ENCODE measurements around the gene CMTM8. TPM values are rescaled to one million over a fixed set of nuclear protein-coding genes. Genes with fewer than 3 reads are reported as not detected.
"Not testable (repeated sequence)": the region's sequence is repeated elsewhere in the genome, so short reads cannot be mapped to it uniquely, and the experiment has no call there.

Gene CMTM8
- total RNA-seq, 1 donor from 2014 or later: 1.6 TPM

DNA sequence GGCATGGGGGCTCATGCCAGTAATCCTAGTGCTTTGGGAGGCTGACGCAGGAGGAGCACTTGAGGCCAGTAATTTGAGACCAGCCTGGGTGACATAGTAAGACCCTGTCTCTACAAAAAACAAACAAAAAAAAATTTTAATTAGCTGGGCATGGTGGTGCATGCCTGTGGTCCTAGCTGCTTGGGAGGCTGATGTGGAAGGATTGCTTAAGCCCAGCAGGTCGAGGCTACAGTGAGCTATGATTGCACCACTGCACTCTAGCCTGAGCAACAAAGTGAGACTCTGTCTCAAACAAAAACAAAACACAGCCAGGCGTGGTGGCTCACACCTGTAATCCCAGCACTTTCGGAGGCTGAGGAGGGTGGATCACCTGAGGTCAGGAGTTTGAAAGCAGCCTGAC, 9.7 kb upstream of the CMTM8 start:
- DNase-seq (ENCODE audit: low read depth in 2 of 2): not testable (repeated sequence)

DNA sequence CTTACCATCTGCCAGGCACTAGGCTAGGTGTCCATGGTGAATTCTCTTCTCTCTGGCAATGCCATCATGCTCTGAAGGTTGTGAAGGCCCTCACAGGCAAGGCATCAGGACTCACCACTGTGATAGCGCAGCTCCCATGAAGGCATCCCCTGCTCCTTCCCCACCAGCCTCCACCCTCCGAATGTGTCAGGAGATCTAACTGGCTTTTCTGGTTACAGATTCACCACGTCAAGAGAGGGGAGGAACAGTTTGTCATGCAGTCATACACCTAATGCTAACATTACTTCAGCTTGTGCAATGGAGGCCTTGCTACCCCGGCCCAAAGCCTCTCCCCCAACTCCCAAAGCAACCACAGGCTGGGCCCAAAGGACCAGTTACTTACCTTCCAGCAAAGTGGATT, 8.9 kb upstream of the CMTM8 start:
- DNase-seq (ENCODE audit: low read depth in 2 of 2): no peak

DNA sequence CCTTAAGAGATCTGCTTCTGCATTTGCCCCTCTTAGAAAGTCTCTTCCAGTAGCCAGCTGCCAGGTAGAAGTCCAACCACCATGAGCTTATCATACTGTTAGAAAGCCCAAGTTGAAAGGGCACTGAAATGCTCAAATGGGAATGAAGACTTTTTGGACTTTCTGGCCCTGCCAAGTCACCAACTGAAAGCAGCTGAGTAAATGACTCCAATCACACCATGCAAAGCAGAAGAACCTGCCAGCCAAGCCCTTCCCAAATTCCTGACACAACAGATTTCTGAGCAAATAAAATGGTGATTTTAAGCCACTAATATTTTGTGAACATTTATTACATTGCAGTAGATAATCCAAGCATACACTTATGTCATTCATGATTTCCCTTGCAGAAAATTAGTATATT, 2.1 kb upstream of the CMTM8 start:
- DNase-seq (ENCODE audit: low read depth in 2 of 2): no peak

DNA sequence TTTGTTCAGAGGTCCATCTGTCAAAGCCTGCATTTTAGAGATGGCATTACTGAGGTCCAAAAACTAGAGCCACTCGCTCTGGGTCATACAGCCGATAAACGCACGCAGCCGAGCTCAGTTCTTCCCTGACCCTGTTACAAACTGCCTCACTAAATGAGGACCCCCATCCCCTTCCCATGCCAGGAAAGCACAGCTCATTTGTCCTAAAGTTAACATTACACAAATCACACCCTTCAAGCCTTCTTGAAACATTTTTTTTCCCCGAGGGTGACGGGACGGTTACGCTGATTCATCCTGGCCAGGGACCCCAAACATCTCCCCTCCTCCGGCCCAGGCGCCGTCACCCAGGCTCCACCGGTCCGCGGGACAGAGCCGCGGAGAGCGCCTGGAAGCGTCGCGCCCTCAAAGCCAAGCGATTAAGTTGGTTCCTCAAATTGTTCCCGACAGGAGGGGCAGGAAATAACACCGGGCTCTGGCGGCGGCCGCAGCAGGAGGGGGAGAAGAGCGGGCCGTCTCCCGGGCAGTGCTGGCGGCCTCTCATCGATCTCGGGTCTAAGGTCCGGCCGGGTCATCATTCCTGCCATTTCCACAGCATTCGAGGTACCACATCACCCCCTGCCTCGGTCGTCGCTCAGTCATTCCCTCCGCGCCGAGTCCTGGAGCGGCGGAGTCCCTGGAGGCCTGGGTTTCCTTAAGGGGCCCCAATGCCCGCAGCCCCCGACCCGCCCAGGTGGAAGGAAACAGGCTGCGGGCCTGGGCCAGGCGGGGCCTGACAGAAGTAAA, 619 bp upstream of the CMTM8 start:
- DNase-seq (ENCODE audit: low read depth in 2 of 2): peak; percentile 26 to 35

DNA sequence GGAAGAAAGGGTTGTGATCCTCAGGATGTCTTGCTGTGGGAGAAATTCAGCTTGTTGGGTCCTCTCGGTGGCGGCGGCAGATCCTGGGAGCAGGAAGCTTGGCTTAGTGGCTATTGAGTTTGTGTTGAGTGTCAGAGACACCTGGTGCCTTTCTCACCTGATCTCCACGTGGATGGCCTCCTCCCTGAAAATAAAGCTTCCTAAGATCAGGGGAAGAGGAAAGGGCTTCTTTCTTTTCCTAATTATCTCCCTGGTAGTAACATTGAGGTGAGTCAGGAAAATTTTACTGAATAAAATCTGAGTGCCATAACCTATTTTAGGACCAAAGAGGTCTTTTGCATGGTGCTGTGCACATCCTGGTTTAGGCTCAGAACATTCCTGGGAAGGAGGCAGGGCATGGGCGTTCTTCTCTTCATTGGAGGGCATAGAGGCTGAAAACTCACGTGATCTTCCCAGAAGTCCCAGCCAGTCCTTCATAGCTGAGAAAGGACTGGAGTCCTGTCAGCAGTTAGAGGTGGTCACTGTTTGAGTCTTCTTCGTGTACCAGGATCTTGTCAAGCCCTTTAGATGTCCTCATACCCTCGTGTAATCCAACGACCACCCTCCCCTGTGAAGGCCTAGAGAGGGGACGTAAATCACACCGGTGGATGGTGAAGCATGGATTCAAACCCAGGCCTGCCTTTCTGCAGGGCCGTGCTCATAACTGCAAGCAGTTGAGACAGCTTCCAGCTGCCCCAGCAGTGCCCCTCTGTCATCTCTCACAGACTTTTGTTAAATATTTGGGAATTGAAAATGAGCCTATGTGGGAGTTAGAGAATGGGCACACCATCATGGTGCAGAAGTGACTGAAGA, 1.1 kb downstream of the CMTM8 start:
- peak in 1 of 2 donors; percentile 48 for DNase-seq (ENCODE audit: low read depth in 2 of 2)

DNA sequence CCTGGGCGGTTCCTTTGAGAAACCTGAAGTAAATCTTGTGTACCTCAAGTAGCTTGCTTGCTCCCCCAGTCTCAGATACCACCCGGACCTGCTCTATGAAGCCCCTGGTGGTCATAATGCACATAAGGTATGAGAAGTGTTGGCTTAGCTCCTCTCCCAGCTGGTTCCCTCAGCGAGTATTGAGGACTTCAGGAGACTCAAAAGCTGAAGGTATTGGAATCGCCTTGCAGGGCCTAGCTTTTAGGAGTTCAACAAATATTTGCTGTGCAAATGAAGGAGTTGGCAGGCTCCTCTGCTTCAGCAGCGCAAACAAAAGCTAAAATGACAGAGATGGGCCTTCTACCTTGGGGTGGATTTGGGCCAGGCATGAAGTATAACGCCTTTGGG, 1.7 kb downstream of the CMTM8 start:
- DNase-seq (ENCODE audit: low read depth in 2 of 2): peak; percentile 61 to 65

DNA sequence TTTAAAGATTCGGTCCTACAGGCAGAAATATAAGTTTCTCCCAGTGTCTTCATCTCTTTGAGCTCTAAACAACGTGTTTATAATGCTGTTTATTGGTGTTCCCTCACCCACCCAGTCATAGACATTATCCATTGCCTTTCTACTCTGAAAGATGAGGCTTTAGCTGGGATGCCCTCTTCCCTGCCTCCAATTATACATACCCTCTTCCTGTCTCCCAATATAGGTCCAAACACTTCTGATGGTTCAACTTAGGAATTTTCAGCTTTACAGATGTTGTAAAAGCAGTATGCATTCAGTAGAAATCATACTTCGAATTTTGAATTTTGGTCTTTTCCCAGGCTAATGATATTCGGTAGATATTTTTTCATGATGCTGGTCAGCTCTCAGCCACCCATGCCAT, 2.6 kb downstream of the CMTM8 start:
- DNase-seq (ENCODE audit: low read depth in 2 of 2): no peak

DNA sequence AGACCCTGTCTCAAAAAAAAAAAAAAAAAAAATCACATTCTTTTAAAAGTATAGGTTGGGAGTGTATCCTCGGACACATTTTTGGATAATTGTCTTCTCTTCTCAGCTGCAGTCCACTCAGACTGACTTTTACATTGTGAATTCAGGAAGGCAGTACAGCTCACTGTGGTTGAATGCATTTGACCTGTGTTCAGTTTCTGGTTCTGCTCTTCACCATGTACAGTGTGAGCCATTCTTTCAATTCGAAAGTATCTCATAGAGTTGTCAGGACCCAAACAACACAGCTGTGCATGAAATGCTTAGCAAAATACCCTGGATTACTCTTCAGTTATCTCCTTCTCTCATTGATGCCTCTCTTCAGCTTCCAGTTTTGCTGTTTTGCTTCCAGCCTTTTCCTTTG, 5.0 kb downstream of the CMTM8 start:
- DNase-seq (ENCODE audit: low read depth in 2 of 2): no peak

DNA sequence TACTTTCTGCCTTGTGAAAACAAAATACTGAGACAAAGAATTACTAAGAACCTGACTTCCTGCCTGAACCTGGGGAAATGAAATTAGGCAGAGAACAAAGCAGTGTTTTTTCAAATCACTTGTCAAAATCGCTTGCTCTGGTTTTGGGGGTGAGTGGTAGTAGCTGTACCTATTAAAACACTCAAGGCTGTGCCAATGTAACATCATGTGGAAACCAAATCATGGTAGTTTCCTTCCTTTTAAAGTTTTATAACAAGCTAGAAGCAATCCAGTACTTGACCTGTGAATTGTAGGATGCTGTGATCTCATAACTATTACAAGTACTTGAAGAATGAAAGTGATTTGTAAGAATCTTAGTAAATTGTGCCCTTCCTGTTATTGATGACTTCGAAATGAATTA, 6.7 kb downstream of the CMTM8 start:
- DNase-seq (ENCODE audit: low read depth in 2 of 2): peak in 1 of 2 donors; percentile 60

DNA sequence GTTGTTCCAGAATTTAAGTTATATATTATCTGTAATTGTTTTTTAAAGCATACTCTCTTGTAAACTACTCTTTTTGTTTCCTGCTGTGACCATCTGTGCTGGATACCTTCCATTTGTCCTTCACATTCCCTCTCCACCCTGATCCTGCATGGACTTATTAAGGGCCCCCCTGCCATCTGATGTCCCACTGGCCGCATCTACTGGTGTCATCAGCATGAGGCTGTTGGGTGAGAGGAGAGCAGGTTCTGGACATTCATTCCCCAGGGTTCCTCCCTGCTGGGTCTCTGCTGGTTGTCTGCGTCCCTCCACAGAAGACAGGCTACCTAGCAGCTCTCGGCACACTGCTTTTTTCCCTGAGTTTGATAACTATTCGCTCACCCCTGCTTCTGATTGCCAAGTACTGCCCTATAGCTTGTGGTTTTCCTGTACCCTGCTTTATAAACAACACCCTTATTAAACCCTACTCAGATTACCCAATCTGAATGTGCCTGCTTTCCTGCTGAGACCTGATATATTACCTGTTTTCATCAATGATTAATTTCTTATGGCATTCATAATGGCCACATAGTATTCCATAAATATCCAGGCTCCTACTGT, 7.7 kb downstream of the CMTM8 start:
- no peak for DNase-seq (ENCODE audit: low read depth in 2 of 2)

DNA sequence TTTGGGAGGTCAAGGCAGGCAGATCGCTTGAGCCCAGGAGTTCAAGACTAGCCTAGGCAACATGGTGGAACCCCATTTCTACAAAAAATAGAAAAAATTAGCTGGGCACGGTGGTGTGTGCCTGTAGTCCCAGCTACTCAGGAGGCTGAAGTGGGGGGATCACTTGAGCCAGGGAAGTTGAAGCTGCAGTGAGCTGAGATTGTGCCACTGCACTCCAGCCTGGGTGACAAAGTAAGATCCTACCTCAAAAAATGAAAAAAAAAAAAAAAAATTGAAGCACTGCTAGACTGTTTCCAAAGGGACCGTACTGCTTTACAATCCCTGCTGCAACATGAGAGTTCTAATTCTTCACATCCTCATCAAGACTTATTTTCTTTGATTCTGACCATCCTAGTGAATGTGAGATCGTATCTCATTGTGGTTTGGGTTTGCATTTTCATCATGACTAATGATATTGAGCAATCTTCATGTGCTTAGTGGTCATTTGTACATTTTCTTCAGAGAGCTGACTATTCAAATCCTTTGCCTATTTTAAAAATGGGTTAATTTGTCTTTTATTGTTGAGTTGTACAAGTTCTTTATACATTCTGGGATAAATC, 10.8 kb downstream of the CMTM8 start:
- DNase-seq (ENCODE audit: low read depth in 2 of 2): peak in 1 of 2 donors; percentile 79

DNA sequence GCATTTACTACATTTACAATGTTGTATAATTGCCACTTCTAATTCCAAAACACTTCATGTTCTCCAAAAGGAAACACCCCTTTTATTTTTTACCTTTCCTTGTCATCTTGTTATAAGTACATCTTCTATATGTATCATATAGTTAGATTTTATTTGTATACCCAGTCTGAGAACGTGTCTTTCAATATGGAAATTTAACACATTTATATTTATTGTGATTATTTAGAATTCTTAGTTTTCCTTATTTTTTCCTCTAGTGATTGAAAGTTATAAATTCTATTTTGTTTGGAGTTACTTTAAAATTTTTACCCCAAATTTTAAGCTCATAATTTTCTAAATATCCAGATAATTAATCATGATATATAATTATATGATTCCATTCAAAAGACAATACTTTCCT, 15.8 kb downstream of the CMTM8 start:
- DNase-seq (ENCODE audit: low read depth in 2 of 2): no peak

DNA sequence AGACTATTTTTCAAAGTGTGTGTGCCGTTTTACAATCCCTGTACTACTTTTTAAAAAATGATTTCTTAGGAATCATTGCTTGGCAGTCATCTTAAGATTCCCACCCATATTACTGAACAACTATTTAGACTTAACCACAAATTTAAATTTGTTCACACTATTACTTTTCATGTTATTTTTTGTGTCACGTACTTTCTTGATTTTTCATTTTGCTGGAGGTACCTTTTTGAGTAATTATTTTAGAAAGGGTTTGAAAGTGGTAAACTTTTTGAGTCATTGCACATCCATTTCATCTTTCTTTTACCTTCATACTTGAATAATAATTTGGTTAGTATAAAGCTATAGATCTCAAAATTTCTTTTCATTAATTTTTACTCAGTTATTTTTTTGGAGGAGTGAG, 16.9 kb downstream of the CMTM8 start:
- DNase-seq (ENCODE audit: low read depth in 2 of 2): no peak

DNA sequence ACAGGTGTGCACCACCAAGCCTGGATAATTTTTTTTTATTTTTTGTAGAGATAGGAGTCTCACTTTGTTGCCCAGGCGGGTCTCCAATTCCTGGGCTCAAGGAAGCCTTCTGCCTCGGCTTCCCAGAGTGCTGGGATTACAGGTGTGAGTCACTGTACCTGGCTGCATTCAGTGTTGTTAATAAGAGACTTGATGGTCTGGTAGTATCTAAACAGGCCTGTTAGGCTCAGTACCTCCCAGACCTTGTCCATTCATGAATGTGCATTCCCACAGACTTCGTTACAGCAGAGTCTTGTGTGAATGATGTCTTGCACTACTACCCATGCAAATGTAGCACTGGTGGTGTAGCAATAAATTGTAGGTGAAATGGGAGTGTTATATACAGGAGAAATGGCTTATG, 17.7 kb downstream of the CMTM8 start:
- no peak for DNase-seq (ENCODE audit: low read depth in 2 of 2)

DNA sequence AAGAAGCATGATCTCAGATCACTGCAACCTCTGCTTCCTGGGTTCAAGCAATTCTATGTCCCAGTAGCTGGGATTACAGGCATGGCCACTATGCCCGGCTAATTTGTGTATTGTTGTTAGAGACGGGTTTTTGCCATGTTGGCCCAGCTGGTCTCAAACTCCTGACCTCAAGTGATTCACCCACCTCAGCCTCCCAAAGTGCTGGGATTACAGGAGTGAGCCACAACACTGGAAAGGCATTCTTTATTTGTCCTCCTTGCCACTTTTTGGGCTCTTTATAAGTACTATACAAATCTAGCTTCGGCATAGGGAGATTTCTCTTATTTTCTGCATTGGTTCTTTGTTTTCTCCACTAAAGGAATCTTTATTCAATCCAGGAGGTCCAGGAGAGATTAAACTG, 18.6 kb downstream of the CMTM8 start:
- DNase-seq (ENCODE audit: low read depth in 2 of 2): no peak

DNA sequence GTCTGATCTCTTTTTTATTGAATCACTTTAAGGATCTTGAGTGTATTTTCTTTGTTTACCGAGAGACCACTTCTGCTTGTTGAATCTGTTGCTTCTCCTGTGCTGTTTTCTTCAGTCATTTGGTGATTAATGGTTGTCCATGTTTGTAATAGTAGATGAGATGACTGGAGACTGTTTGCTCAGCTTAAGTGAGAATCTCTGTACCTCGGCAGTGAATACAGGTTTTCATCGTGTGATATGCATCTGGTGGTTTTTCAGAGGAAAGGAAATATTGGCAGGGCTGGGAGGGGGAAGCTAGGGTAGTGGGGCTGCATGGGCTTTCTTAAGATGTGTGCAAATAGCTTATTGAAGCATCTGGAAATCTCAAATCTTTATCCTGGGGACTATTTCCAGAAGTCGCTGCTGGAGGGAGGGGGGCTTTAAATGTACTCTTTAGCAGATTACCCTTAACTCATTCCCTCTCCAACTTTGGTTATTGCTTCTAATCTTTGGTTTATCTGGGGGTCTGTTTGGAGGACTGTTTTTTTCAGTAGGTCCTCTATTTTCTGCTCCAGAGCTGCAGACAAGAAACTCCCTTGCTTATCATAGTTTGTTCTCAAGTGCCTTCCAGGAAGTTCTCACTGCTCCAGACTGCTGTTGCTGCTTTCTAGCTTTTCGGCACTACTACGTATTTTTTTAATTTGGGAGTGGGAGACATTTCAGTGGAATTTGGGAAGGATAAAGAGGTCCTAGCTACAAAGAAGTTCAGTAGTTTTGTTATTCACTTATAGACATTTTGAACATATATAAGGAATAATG, 19.4 kb downstream of the CMTM8 start:
- no peak for DNase-seq (ENCODE audit: low read depth in 2 of 2)

DNA sequence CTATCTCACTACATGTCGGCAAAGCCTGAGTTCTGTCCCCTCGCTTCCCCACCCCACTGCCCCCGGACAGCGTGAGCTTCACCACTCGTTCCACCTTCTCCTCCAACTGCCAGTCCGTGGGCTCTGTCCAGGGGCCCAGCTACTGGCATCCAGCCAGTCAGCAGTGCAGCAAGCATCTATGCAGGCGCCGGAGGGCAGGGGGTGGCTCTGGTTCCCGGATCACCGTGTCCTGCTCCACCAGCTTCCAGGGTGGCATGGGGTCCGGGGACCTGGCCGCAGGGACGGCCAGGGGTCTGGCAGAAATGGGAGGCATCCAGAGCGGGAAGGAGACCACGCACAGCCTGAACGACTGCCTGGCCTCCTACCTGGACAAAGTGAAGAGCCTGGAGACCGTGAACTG, 20.4 kb downstream of the CMTM8 start:
- no peak for DNase-seq (ENCODE audit: low read depth in 2 of 2)

DNA sequence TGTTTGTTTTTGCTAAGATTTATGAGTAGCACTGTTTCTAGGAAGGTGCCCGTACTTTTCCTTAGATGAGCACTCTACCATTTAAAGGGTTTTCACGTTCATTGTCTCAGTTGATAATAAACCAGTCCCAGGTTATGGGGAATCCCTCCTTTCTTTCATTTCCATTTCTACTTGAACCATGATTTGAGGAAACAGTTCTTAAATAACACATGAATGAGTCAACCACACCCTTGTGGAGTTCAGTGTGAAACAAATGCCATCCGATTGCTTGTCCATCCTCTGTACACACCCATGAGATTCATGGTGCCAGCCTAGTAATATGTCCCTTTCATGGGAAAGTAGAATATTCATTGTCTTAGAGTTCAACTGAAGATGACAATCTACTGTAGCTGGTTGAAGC, 23.1 kb downstream of the CMTM8 start:
- DNase-seq (ENCODE audit: low read depth in 2 of 2): no peak

DNA sequence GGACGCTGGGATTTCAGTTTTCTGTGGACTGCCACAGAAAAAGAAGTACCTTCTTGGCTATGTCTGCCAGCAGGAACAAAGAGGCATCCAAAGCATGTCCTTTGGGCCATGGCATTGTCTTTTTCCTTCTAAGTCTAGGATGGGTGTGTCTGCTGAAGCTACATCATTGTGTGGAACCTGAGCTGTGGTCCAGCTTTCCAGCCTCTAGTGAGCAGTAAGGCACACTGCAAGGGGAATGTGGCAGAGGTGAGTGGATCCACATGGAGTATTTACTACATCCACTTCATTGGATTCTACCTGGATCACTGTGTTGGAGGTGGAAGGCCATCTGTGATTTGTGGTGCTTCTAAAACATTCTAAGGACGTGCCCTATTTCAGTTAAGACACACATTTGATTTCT, 23.7 kb downstream of the CMTM8 start:
- DNase-seq (ENCODE audit: low read depth in 2 of 2): no peak

DNA sequence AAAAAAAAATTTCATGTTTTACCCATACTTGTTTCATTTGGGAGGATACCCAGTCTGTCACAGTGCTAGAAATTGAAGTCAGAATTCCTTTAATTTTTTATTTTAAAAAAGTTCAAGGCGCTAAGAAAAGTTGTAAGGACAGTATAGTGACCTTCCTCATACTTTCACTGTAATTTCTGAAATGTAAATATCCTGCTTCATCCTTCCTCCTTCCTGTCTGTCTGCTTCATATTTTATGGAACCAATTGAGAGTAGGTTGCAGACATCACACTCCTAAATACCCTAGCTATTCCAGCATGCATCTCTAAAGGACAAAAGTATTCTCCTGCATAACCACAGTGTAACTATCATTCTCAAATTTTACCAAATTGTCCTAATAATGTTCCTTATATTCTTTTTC, 35.8 kb downstream of the CMTM8 start:
- no peak for DNase-seq (ENCODE audit: low read depth in 2 of 2)

DNA sequence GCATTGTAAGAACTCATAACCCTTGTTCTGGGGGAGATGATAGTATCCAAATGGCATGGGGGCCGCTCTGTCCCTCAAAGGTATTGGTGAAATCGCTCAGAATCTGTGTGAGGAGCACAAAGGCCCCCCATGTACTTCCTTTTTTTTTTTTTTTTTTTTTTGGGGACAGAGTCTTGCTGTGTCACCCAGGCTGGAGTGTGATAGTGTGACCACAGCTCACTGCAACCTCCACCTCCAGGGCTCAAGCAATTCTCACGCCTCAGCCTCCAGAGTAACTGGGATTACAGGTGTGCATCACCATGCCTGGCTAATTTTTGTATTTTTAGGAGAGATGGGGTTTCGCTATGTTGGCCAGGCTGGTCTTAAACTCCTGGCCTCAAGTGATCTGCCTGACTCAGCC, 37.0 kb downstream of the CMTM8 start:
- no peak for DNase-seq (ENCODE audit: low read depth in 2 of 2)
